Activated CD4-positive, alpha-beta T cell treated with anti-CD3 and anti-CD28 coated beads, Interleukin-2, amount 10 ng/mL, durations not matched to agents 24 days and 14 days (primary cell): Measurements from ENCODE around the gene FCRL6. TPM values are rescaled to one million over a fixed set of nuclear protein-coding genes. Genes with fewer than 3 reads are reported as not detected.

Source experiments
- DNase-seq: peaks from one replicate; pipeline ENCODE4 v3.0.0; 2022
- H3K27ac Mint-ChIP-seq: one replicate; pipeline ENCODE4 v1.8.0; 2022; ENCODE audit warnings: mild to moderate bottlenecking, mixed read lengths
- H3K27me3 Mint-ChIP-seq: one replicate; pipeline ENCODE4 v1.8.0; 2022; ENCODE audit warnings: mixed read lengths
- H3K36me3 Mint-ChIP-seq: one replicate; pipeline ENCODE4 v1.8.0; 2022; ENCODE audit warnings: low read depth, mild to moderate bottlenecking, mixed read lengths
- H3K4me1 Mint-ChIP-seq: one replicate; pipeline ENCODE4 v1.8.0; 2021; ENCODE audit warnings: mixed read lengths
- H3K4me3 Mint-ChIP-seq: one replicate; pipeline ENCODE4 v1.8.0; 2022; ENCODE audit warnings: mild to moderate bottlenecking, moderate library complexity, mixed read lengths
- H3K9me3 Mint-ChIP-seq: one replicate; pipeline ENCODE4 v1.8.0; 2021; ENCODE audit warnings: mixed read lengths
- intact Hi-C: fragments of 100-400 bp; cut with micrococcal nuclease; formaldehyde crosslinking; loops from one replicate; pipeline ENCODE4 v1.15.1; 2023
- total RNA-seq: library from RNA; stranded (reverse); gene quantifications from 2 replicates; pipeline ENCODE4 v1.2.3, GENCODE V29; 2022

FCRL6 gene
- total RNA-seq, 1 donor from 2014 or later = not detected

DNA sequence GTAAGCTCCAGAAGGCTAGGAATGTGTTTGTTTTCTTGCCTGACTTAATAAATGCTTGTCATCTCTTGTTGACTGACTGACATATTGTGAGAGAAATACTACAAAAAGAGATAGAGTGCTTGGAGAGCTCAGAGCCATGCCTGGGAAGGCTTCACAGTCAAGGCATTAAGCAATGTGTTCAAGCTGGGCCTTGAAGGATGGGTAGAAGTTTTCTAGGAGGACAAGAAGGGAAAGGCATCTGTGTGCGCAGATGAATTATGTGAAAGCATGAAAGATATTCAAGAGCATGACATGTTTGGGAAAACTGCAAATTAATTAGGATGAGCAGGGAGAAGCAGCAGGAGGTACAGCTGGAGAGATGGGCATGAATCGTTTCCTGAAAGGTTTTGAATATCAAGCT is 30.1 kb downstream of the FCRL6 start:
- no peak for DNase-seq
- intact Hi-C loops = no loop called here
- Mint-ChIP-seq H3K4me3 (no peak overlapping the region), H3K9me3 (peaks cover 3% of the 10 kb centered on the region), H3K4me1 (peaks cover 17% of the 10 kb centered on the region), H3K36me3 (no peaks in the 10 kb centered on the region), H3K27me3 (peaks cover 25% of the 10 kb centered on the region), H3K27ac (no peak overlapping the region)

DNA sequence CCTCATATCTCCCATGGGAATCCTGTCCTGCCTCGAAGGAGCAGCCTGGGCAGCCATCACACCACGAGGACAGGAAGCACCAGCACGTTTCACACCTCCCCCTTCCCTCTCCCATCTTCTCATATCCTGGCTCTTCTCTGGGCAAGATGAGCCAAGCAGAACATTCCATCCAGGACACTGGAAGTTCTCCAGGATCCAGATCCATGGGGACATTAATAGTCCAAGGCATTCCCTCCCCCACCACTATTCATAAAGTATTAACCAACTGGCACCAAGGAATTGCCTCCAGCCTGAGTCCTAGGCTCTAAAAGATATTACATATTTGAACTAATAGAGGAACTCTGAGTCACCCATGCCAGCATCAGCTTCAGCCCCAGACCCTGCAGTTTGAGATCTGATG is 33.2 kb downstream of the FCRL6 start:
- Mint-ChIP-seq H3K27ac (no peak overlapping the region), H3K36me3 (no peaks in the 10 kb centered on the region), H3K27me3 (peaks cover 21% of the 10 kb centered on the region), H3K4me1 (no peaks in the 10 kb centered on the region), H3K4me3 (no peak overlapping the region), H3K9me3 (no peaks in the 10 kb centered on the region)
- intact Hi-C loops = no loop called here
- DNase-seq = no peak

DNA sequence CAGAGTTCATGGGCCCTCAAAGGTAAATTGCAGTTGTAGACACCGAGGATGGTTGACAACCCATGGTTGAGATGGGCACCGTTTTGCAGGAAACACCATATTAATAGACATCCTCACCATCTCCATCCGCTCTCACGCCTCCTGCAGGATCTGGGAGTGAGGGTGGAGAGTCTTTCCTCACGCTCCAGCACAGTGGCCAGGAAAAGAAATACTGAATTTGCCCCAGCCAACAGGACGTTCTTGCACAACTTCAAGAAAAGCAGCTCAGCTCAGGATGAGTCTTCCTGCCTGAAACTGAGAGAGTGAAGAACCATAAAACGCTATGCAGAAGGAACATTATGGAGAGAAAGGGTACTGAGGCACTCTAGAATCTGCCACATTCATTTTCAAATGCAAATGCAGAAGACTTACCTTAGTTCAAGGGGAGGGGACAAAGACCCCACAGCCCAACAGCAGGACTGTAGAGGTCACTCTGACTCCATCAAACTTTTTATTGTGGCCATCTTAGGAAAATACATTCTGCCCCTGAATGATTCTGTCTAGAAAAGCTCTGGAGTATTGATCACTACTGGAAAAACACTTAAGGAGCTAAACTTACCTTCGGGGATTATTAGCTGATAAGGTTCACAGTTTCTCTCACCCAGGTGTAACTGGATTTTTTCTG is 33.8 kb downstream of the FCRL6 start:
- peaks cover 21% of the 10 kb centered on the region for H3K27me3 Mint-ChIP-seq
- no peaks in the 10 kb centered on the region for H3K9me3 Mint-ChIP-seq
- DNase-seq = no peak
- H3K4me3 Mint-ChIP-seq = no peak overlapping the region
- H3K36me3 Mint-ChIP-seq = no peaks in the 10 kb centered on the region
- H3K4me1 Mint-ChIP-seq = no peaks in the 10 kb centered on the region
- intact Hi-C loops = no loop called here
- no peak overlapping the region for H3K27ac Mint-ChIP-seq

GRCh38 chr1:159838715-159839114 is 36.6 kb downstream of the FCRL6 start:
- no peak overlapping the region for H3K4me3 Mint-ChIP-seq
- no peaks in the 10 kb centered on the region for H3K4me1 Mint-ChIP-seq
- peaks cover 25% of the 10 kb centered on the region for H3K27me3 Mint-ChIP-seq
- H3K27ac Mint-ChIP-seq = no peak overlapping the region
- DNase-seq = no peak
- H3K9me3 Mint-ChIP-seq = no peaks in the 10 kb centered on the region
- H3K36me3 Mint-ChIP-seq = no peaks in the 10 kb centered on the region
- intact Hi-C loops = no loop called here

GRCh38 chr1:159839116-159839849 is 37.1 kb downstream of the FCRL6 start:
- intact Hi-C loops = no loop called here
- no peaks in the 10 kb centered on the region for H3K9me3 Mint-ChIP-seq
- no peaks in the 10 kb centered on the region for H3K36me3 Mint-ChIP-seq
- no peaks in the 10 kb centered on the region for H3K4me1 Mint-ChIP-seq
- no peak for DNase-seq
- H3K4me3 Mint-ChIP-seq = no peak overlapping the region
- H3K27ac Mint-ChIP-seq = no peak overlapping the region
- peaks cover 28% of the 10 kb centered on the region for H3K27me3 Mint-ChIP-seq

DNA sequence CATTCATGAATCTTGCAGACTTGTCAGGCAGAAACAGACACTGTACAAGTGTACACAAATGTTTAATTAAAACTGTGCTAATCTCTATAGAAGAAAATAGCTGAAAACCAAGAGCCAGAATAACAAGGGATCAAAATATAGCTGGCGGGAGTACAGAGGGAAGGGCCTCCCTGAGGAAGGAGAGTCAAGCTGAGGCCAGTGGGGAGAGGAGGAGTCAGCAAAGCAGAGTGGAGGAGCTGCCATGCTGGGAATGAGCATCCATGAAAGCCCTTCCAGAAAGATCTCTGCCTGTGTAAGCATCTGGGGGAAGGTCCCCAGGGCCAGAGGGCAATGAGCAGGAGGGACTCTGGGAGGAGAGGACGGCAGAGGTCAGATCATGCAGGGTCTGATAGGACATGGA is 39.6 kb downstream of the FCRL6 start:
- no peaks in the 10 kb centered on the region for H3K36me3 Mint-ChIP-seq
- no peak overlapping the region for H3K27ac Mint-ChIP-seq
- H3K4me1 Mint-ChIP-seq = no peaks in the 10 kb centered on the region
- no peaks in the 10 kb centered on the region for H3K9me3 Mint-ChIP-seq
- H3K4me3 Mint-ChIP-seq = no peak overlapping the region
- intact Hi-C loops = no loop called here
- peaks cover 31% of the 10 kb centered on the region for H3K27me3 Mint-ChIP-seq
- no peak for DNase-seq

DNA sequence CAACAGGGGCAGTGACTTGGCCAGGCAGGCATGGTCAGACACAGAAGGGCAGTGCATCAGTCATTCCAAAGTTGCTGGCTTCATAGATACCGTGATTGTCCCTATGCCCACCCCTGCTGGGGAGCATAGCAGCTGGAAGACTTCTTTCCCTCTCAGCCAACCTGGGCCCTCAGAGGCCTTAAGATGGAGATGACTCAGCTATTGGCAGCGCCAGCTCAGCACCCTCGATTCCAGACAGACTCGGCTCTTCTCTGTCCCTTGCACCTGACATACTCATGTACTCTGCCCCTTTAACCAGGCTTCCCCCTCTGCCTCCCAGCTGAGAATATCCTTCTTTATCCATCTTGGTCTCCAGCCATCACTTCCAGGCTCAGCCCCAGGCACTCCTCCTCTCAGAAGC is 41.3 kb downstream of the FCRL6 start:
- no peak overlapping the region for H3K27ac Mint-ChIP-seq
- intact Hi-C loops = no loop called here
- no peak for DNase-seq
- H3K36me3 Mint-ChIP-seq = no peaks in the 10 kb centered on the region
- no peaks in the 10 kb centered on the region for H3K9me3 Mint-ChIP-seq
- H3K4me3 Mint-ChIP-seq = no peak overlapping the region
- H3K4me1 Mint-ChIP-seq = peaks cover 4% of the 10 kb centered on the region
- H3K27me3 Mint-ChIP-seq = peaks cover 30% of the 10 kb centered on the region

- no peak overlapping the region for H3K4me3 Mint-ChIP-seq
- peaks cover 43% of the 10 kb centered on the region for H3K27me3 Mint-ChIP-seq
- DNase-seq = no peak
- H3K27ac Mint-ChIP-seq = no peak overlapping the region
- no peaks in the 10 kb centered on the region for H3K36me3 Mint-ChIP-seq
- peaks cover 6% of the 10 kb centered on the region for H3K4me1 Mint-ChIP-seq
- intact Hi-C loops = no loop called here
- no peaks in the 10 kb centered on the region for H3K9me3 Mint-ChIP-seq
Observed at GRCh38 chr1:159845751-159846629, 43.8 kb downstream of the FCRL6 start.

DNA sequence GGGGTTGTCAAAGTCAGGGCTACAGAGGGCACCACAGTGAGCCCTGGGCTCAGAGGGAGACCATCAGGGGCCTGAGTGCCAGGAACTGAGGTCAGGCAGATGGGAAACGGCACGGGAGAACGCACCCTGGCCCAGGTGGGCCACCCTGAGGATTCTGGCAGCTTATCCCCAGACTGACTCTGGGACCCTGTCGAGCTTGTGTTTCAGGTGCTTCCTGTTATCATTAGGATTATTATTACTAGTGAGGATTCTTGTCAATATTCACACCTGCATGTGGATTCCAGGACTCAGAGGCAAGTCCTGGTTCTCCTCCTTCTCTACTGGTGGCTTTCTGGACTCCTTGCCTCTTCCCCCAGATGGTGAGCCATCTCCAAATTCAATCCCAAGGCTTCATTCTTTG is 45.1 kb downstream of the FCRL6 start:
- no peaks in the 10 kb centered on the region for H3K36me3 Mint-ChIP-seq
- H3K27me3 Mint-ChIP-seq = peaks cover 47% of the 10 kb centered on the region
- no peak for DNase-seq
- peaks cover 6% of the 10 kb centered on the region for H3K4me1 Mint-ChIP-seq
- no peak overlapping the region for H3K4me3 Mint-ChIP-seq
- H3K27ac Mint-ChIP-seq = no peak overlapping the region
- no peaks in the 10 kb centered on the region for H3K9me3 Mint-ChIP-seq
- intact Hi-C loops = no loop called here

- intact Hi-C loops = no loop called here
- H3K27me3 Mint-ChIP-seq = peaks cover 51% of the 10 kb centered on the region
- H3K36me3 Mint-ChIP-seq = no peaks in the 10 kb centered on the region
- H3K4me3 Mint-ChIP-seq = no peak overlapping the region
- H3K27ac Mint-ChIP-seq = no peak overlapping the region
- no peaks in the 10 kb centered on the region for H3K9me3 Mint-ChIP-seq
- peaks cover 6% of the 10 kb centered on the region for H3K4me1 Mint-ChIP-seq
- DNase-seq = no peak
Observed at GRCh38 chr1:159848326-159848725, 46.2 kb downstream of the FCRL6 start.

DNA sequence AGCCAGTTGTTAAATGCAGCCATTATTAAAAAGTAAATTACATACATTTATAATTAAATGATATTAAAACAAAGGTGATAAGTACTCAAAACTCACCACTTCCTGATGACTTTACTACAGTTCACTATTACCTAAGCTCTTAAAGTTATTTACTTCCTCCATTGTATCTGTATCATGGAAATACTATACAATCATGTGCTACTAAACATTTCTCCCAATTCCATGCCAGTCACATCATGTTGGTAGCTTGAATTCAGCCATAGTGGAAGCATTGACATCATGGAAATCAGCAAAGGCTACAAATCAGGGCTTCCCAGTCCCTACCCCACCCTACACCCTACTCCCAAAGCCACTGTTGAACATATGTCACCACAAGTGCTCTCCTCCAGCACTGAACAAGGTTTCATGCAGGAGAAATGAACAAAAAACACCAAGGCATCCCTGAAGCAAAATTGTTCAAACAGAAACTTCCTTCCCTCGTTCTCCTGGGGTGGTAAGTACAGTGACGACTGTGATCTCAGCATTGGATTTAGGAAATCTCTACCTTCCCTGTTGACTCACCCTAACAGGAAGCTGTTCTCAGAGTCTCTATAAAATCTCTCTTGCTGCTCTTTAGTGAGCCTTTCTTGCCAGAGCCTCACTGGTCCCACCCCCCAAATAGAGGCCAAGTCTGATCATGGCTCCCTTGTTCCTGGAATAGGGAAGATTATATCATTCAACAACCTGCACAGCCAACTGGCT is 47.6 kb downstream of the FCRL6 start:
- Mint-ChIP-seq H3K27ac (no peak overlapping the region), H3K4me1 (peaks cover 11% of the 10 kb centered on the region), H3K4me3 (no peak overlapping the region), H3K36me3 (no peaks in the 10 kb centered on the region), H3K9me3 (no peaks in the 10 kb centered on the region), H3K27me3 (peaks cover 43% of the 10 kb centered on the region)
- no peak for DNase-seq
- intact Hi-C loops = loop anchor here (5.0 kb wide), 1 partner anchor 43 kb away; no protein-coding TSS in a partner anchor

DNA sequence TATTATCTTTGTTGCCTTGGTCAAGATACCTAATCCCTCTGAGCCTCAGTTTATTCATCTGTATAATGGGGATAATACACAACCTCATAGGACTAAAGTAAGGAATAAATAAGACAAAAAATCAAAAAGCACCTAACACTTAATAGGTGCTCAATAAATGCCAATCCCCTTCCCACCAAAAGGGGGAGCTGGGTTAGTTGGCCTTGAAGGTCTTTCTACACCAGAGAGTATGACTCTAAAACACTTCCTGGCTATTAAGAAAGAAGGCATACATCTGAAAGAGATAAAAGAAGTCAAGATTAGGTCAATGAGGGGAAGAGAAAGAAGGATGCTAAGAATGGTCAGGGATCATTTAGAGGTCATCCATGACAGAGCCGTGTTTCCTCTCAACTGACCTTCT is 49.2 kb downstream of the FCRL6 start:
- no peak for DNase-seq
- intact Hi-C loops = loop anchor here (5.0 kb wide), 1 partner anchor 41 kb away; no protein-coding TSS in a partner anchor
- no peak overlapping the region for H3K27ac Mint-ChIP-seq
- H3K36me3 Mint-ChIP-seq = no peaks in the 10 kb centered on the region
- H3K9me3 Mint-ChIP-seq = no peaks in the 10 kb centered on the region
- no peak overlapping the region for H3K4me3 Mint-ChIP-seq
- H3K4me1 Mint-ChIP-seq = peaks cover 15% of the 10 kb centered on the region
- peaks cover 42% of the 10 kb centered on the region for H3K27me3 Mint-ChIP-seq

DNA sequence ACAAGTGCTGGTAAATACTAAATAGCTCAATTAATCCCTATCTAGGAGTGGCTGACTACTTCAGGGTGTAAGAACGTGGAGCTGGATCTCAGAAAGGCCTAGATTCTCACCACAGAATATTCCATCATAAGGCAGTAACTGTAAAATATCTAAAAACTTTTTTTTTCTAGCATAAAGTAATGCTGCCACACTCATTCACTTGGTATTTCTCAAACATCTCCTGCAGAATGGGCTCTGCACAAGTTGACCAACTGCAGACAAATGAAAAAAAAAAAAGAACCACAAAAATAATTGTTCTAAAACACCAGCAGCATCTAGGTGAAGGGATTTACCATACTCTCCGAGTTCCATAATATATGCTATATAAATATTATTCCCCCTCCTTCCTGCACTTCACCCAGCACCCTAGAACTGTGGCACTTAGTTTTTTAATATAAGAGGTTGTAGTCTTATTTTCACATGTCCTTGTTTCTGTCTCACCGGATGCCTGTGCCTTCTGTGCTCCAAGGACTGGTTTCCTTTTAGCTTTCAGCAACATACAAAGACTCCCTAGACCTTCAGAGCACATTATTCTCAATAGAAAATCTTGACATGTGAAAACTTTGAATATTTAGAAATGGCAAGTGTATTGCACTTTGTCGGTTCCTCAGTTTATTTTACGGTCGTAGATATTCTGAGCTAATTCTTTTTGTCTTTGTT is 51.4 kb downstream of the FCRL6 start:
- Mint-ChIP-seq H3K27me3 (peaks cover 39% of the 10 kb centered on the region), H3K36me3 (no peaks in the 10 kb centered on the region), H3K4me3 (peak overlapping the region; percentile 84), H3K9me3 (no peaks in the 10 kb centered on the region), H3K4me1 (peaks cover 14% of the 10 kb centered on the region), H3K27ac (no peak overlapping the region)
- intact Hi-C loops = loop anchor here (5.0 kb wide), 1 partner anchor 39 kb away; no protein-coding TSS in a partner anchor
- no peak for DNase-seq
